ENCODE data around the gene LRRC39. TPM values are rescaled to one million over a fixed set of nuclear protein-coding genes. Genes with fewer than 3 reads are reported as not detected.

LRRC39 gene
- total and polyA plus RNA-seq, 4 donors, result 0.12 to 1.4 (median 0.39) TPM

DNA sequence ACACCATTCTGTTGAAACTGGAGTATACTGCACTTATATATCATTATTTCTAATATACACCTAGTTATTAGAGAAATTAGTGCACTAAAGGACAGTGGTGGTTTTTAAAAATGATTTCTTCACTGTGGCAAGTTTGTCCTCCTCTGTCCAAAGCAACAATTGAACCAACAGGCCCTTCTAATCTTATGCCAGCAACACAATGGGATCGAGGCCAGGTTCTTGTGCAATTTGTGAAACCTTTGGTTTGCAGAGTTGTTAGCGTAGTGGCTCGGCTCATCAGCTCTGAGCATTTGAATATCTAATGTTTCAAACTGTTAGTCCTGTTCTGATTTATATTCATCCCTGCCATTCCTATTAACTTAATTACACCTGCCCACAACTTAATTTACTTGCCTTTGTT, 9.9 kb upstream of the LRRC39 start:
- H3K36me3 ChIP-seq (ENCODE audit: control insufficient read depth in 4 of 4, insufficient read depth in 3 of 4, low read depth in 1 of 4, low read length in 3 of 4), result peaks cover 0 to 3% (median 0%) of the 10 kb centered on the region in 4 donors
- WGBS, result 31% methylated on average over 3 of the region's 3 CpGs
- TF ChIP-seq NR2F2 (IDR thresholded peaks at IDR 0.05), result no peak
- TF ChIP-seq, protein P1, sequence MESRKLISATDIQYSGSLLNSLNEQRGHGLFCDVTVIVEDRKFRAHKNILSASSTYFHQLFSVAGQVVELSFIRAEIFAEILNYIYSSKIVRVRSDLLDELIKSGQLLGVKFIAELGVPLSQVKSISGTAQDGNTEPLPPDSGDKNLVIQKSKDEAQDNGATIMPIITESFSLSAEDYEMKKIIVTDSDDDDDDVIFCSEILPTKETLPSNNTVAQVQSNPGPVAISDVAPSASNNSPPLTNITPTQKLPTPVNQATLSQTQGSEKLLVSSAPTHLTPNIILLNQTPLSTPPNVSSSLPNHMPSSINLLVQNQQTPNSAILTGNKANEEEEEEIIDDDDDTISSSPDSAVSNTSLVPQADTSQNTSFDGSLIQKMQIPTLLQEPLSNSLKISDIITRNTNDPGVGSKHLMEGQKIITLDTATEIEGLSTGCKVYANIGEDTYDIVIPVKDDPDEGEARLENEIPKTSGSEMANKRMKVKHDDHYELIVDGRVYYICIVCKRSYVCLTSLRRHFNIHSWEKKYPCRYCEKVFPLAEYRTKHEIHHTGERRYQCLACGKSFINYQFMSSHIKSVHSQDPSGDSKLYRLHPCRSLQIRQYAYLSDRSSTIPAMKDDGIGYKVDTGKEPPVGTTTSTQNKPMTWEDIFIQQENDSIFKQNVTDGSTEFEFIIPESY (IDR thresholded peaks at IDR 0.05), result peak; percentile 41
- TF ChIP-seq SP1 (IDR thresholded peaks at IDR 0.05), result peak; percentile 34
- no peak for TF ChIP-seq FOXA2 (IDR thresholded peaks at IDR 0.05)
- peak; percentile 33 to 49 for TF ChIP-seq RAD21 (IDR thresholded peaks at IDR 0.05)
- TF ChIP-seq HNF4G (IDR thresholded peaks at IDR 0.05), result peak; percentile 14
- peak; percentile 6 to 36 for TF ChIP-seq RXRA (IDR thresholded peaks at IDR 0.05)
- TF ChIP-seq, protein P2, sequence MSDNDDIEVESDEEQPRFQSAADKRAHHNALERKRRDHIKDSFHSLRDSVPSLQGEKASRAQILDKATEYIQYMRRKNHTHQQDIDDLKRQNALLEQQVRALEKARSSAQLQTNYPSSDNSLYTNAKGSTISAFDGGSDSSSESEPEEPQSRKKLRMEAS (IDR thresholded peaks at IDR 0.05), result peak; percentile 27
- TF ChIP-seq GABPA (IDR thresholded peaks at IDR 0.05 in 1 of 2, conservative IDR thresholded peaks at IDR 0.05 in 1 of 2), result peak in 1 of 2 donors; percentile 61
- peak; percentile 63 to 69 for TF ChIP-seq HNF4A (conservative IDR thresholded peaks at IDR 0.05)
- peak; percentile 52 for TF ChIP-seq YY1 (IDR thresholded peaks at IDR 0.05)
- TF ChIP-seq EGR1 (IDR thresholded peaks at IDR 0.05; ENCODE audit: low read depth in 2 of 2), result no peak
- TF ChIP-seq JUND (IDR thresholded peaks at IDR 0.05), result peak in 1 of 2 donors; percentile 35
- TF ChIP-seq, protein P3, sequence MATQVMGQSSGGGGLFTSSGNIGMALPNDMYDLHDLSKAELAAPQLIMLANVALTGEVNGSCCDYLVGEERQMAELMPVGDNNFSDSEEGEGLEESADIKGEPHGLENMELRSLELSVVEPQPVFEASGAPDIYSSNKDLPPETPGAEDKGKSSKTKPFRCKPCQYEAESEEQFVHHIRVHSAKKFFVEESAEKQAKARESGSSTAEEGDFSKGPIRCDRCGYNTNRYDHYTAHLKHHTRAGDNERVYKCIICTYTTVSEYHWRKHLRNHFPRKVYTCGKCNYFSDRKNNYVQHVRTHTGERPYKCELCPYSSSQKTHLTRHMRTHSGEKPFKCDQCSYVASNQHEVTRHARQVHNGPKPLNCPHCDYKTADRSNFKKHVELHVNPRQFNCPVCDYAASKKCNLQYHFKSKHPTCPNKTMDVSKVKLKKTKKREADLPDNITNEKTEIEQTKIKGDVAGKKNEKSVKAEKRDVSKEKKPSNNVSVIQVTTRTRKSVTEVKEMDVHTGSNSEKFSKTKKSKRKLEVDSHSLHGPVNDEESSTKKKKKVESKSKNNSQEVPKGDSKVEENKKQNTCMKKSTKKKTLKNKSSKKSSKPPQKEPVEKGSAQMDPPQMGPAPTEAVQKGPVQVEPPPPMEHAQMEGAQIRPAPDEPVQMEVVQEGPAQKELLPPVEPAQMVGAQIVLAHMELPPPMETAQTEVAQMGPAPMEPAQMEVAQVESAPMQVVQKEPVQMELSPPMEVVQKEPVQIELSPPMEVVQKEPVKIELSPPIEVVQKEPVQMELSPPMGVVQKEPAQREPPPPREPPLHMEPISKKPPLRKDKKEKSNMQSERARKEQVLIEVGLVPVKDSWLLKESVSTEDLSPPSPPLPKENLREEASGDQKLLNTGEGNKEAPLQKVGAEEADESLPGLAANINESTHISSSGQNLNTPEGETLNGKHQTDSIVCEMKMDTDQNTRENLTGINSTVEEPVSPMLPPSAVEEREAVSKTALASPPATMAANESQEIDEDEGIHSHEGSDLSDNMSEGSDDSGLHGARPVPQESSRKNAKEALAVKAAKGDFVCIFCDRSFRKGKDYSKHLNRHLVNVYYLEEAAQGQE (IDR thresholded peaks at IDR 0.05), result peak; percentile 35
- DNase-seq (ENCODE audit: low spot score), result peak; percentile 50
- no peak overlapping the region for H3K9ac ChIP-seq (ENCODE audit: low read depth in 1 of 2, low read length in 2 of 2)
- H3K27ac ChIP-seq (ENCODE audit: low read depth in 1 of 2, low read length in 2 of 2), result peak overlapping the region; percentile 10 to 42
- H3K4me3 ChIP-seq (ENCODE audit: low read depth in 1 of 3, low read length in 3 of 3), result no peak overlapping the region
- H3K4me1 ChIP-seq (ENCODE audit: control insufficient read depth in 4 of 4, insufficient read depth in 4 of 4, low read length in 3 of 4), result peaks cover 5 to 22% (median 15%) of the 10 kb centered on the region in 4 donors
- H3K9me3 ChIP-seq (ENCODE audit: control insufficient read depth in 4 of 4, low read length in 3 of 4), result no peaks in the 10 kb centered on the region
- H3K27me3 ChIP-seq (ENCODE audit: control insufficient read depth in 4 of 4, insufficient read depth in 4 of 4, low read length in 3 of 4), result no peaks in the 10 kb centered on the region

DNA sequence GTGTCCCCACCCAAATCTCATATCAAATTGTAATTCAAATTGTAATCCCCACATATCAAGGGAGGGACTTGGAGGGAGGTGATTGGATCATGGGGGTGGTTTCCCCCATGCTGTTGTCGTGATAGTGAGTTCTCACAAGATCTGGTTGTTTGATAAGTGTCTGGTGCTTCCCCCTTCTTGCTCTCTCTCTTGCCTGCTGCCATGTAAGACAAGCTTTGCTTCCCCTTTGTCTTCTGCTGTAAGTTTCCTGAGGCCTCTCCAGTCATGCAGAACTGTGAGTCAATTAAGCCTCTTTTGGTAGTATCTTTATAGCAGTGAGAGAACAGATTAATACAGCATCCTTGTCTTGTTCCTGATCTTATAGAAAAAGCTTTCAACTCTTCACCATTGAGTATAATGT, 6.5 kb upstream of the LRRC39 start:
- TF ChIP-seq TAF1 (conservative IDR thresholded peaks at IDR 0.05) (no peak), RXRA (IDR thresholded peaks at IDR 0.05) (no peak), FOXA2 (IDR thresholded peaks at IDR 0.05) (no peak), YY1 (IDR thresholded peaks at IDR 0.05) (no peak), SP1 (IDR thresholded peaks at IDR 0.05) (no peak), HNF4G (IDR thresholded peaks at IDR 0.05) (no peak), GABPA (IDR thresholded peaks at IDR 0.05 in 1 of 2, conservative IDR thresholded peaks at IDR 0.05 in 1 of 2) (no peak), RAD21 (IDR thresholded peaks at IDR 0.05) (no peak), EGR1 (IDR thresholded peaks at IDR 0.05; ENCODE audit: low read depth in 2 of 2) (no peak)
- TF ChIP-seq, protein P1 (IDR thresholded peaks at IDR 0.05), result no peak
- TF ChIP-seq, protein P2 (IDR thresholded peaks at IDR 0.05), result no peak
- TF ChIP-seq, protein P3 (IDR thresholded peaks at IDR 0.05), result no peak
- TF ChIP-seq, protein P4, sequence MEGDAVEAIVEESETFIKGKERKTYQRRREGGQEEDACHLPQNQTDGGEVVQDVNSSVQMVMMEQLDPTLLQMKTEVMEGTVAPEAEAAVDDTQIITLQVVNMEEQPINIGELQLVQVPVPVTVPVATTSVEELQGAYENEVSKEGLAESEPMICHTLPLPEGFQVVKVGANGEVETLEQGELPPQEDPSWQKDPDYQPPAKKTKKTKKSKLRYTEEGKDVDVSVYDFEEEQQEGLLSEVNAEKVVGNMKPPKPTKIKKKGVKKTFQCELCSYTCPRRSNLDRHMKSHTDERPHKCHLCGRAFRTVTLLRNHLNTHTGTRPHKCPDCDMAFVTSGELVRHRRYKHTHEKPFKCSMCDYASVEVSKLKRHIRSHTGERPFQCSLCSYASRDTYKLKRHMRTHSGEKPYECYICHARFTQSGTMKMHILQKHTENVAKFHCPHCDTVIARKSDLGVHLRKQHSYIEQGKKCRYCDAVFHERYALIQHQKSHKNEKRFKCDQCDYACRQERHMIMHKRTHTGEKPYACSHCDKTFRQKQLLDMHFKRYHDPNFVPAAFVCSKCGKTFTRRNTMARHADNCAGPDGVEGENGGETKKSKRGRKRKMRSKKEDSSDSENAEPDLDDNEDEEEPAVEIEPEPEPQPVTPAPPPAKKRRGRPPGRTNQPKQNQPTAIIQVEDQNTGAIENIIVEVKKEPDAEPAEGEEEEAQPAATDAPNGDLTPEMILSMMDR (IDR thresholded peaks at IDR 0.05; ENCODE audit: low read depth, low read length, missing input control), result no peak
- H3K27ac ChIP-seq (ENCODE audit: low read depth in 1 of 2, low read length in 2 of 2), result no peak overlapping the region
- no peak overlapping the region for H3K4me3 ChIP-seq (ENCODE audit: low read depth in 1 of 3, low read length in 3 of 3)
- H3K4me1 ChIP-seq (ENCODE audit: control insufficient read depth in 4 of 4, insufficient read depth in 4 of 4, low read length in 3 of 4), result peaks cover 5 to 21% (median 14%) of the 10 kb centered on the region in 4 donors
- H3K27me3 ChIP-seq (ENCODE audit: control insufficient read depth in 4 of 4, insufficient read depth in 4 of 4, low read length in 3 of 4), result no peaks in the 10 kb centered on the region
- no peak for DNase-seq (ENCODE audit: low spot score)
- no peaks in the 10 kb centered on the region for H3K9me3 ChIP-seq (ENCODE audit: control insufficient read depth in 4 of 4, low read length in 3 of 4)
- H3K9ac ChIP-seq (ENCODE audit: low read depth in 1 of 2, low read length in 2 of 2), result no peak overlapping the region
- H3K36me3 ChIP-seq (ENCODE audit: control insufficient read depth in 4 of 4, insufficient read depth in 3 of 4, low read depth in 1 of 4, low read length in 3 of 4), result no peaks in the 10 kb centered on the region
- WGBS, result 67% methylated on average over 1 of the region's 1 CpG
